Renal pelvis (tissue), 12 donors: ENCODE data around the gene PCDHGA11. TPM values are rescaled to one million over a fixed set of nuclear protein-coding genes. Genes with fewer than 3 reads are reported as not detected.
"Not testable (repeated sequence)": the region's sequence is repeated elsewhere in the genome, so short reads cannot be mapped to it uniquely, and the experiment has no call there.

Experiments used
- DNase-seq: peaks from one replicate; pipeline ENCODE4 v3.0.0-alpha.2; 2013
- long read RNA-seq, 16 experiments: transcript quantifications; one replicate each; lab custom pipeline, GENCODE V29; 2026
- polyA plus RNA-seq, 3 donors: library from polyadenylated mRNA; unstranded; fragments of 120-200 nt; gene quantifications; one replicate each; pipeline ENCODE4 v1.2.1, GENCODE V29; 2013; ENCODE audit not compliant: insufficient read length in 3 of 3

The PCDHGA11 gene
- polyA plus RNA-seq: 1 to 10 TPM; 3.8 to 6.3 (median 4.9) TPM
- long read RNA-seq, donor 1: 0 reads
- long read RNA-seq, donor 2, partial matches to known transcripts: 0 of 4 reads
- long read RNA-seq, donor 2, other reads (novel, unspliced or antisense): 0 of 4 reads
- long read RNA-seq, donor 3: 0 reads
- long read RNA-seq, donor 4, full-length matches to known transcripts: 4 of 4 reads
- long read RNA-seq, donor 4, partial matches to known transcripts: 0 of 4 reads
- long read RNA-seq, donor 4, other reads (novel, unspliced or antisense): 0 of 4 reads
- long read RNA-seq, donor 5, full-length matches to known transcripts: 2 of 2 reads
- long read RNA-seq, donor 5, partial matches to known transcripts: 0 of 2 reads
- long read RNA-seq, donor 5, other reads (novel, unspliced or antisense): 0 of 2 reads
- long read RNA-seq, donor 6, partial matches to known transcripts: 0 of 2 reads
- long read RNA-seq, donor 6, other reads (novel, unspliced or antisense): 0 of 2 reads
- long read RNA-seq, donor 7, full-length matches to known transcripts: 3 of 3 reads
- long read RNA-seq, donor 7, partial matches to known transcripts: 0 of 3 reads
- long read RNA-seq, donor 7, other reads (novel, unspliced or antisense): 0 of 3 reads
- long read RNA-seq, donor 8, full-length matches to known transcripts: 2 of 2 reads
- long read RNA-seq, donor 8, partial matches to known transcripts: 0 of 2 reads
- long read RNA-seq, donor 8, other reads (novel, unspliced or antisense): 0 of 2 reads
- long read RNA-seq, donor 9, partial matches to known transcripts: 0 of 4 reads
- long read RNA-seq, donor 9, other reads (novel, unspliced or antisense): 0 of 4 reads
- long read RNA-seq, donor 10, partial matches to known transcripts: 0 of 3 reads
- long read RNA-seq, donor 10, other reads (novel, unspliced or antisense): 0 of 3 reads
- long read RNA-seq, donor 11, full-length matches to known transcripts: 3 of 3 reads
- long read RNA-seq, donor 11, partial matches to known transcripts: 0 of 3 reads
- long read RNA-seq, donor 11, other reads (novel, unspliced or antisense): 0 of 3 reads
- long read RNA-seq, donor 12, partial matches to known transcripts: 0 of 3 reads
- long read RNA-seq, donor 12, other reads (novel, unspliced or antisense): 0 of 3 reads
- long read RNA-seq, donor 13, partial matches to known transcripts: 0 of 2 reads
- long read RNA-seq, donor 13, other reads (novel, unspliced or antisense): 0 of 2 reads
- long read RNA-seq, donor 14, full-length matches to known transcripts: 10 of 10 reads
- long read RNA-seq, donor 14, partial matches to known transcripts: 0 of 10 reads
- long read RNA-seq, donor 14, other reads (novel, unspliced or antisense): 0 of 10 reads
- long read RNA-seq, donor 15, partial matches to known transcripts: 0 of 3 reads
- long read RNA-seq, donor 15, other reads (novel, unspliced or antisense): 0 of 3 reads
- long read RNA-seq, donor 16, partial matches to known transcripts: 0 of 2 reads
- long read RNA-seq, donor 16, other reads (novel, unspliced or antisense): 0 of 2 reads

DNA sequence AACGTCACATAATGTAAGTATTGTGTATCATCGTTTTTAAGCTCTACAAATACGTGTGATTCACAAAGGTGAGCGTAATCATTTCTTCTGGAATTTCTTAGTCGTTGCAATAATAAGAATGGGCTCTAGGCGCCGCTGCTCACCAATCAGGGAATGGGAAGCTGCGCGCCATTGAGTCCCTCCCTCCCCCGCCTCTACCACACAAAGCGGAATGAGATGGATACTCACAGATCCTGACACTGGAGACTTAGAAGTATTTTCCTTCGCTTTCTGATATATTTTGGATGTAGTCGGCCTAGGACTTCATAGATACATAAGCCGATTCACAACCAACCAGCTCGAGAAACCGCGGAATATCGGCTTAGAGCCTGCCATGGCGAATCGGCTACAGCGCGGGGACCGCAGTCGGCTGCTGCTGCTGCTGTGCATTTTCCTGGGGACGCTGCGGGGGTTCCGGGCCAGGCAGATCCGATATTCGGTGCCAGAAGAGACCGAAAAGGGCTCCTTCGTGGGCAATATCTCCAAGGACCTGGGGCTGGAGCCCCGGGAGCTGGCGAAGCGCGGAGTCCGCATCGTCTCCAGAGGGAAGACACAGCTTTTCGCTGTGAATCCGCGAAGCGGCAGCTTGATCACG lies at the start of gene PCDHGA11:
Gene PCDHGA11, plus strand, starts transcription at position 197 of the 634 bp plus-strand sequence. Its CDS starts 177 bp downstream, at position 374.
- DNase-seq: peak; percentile 29

DNA sequence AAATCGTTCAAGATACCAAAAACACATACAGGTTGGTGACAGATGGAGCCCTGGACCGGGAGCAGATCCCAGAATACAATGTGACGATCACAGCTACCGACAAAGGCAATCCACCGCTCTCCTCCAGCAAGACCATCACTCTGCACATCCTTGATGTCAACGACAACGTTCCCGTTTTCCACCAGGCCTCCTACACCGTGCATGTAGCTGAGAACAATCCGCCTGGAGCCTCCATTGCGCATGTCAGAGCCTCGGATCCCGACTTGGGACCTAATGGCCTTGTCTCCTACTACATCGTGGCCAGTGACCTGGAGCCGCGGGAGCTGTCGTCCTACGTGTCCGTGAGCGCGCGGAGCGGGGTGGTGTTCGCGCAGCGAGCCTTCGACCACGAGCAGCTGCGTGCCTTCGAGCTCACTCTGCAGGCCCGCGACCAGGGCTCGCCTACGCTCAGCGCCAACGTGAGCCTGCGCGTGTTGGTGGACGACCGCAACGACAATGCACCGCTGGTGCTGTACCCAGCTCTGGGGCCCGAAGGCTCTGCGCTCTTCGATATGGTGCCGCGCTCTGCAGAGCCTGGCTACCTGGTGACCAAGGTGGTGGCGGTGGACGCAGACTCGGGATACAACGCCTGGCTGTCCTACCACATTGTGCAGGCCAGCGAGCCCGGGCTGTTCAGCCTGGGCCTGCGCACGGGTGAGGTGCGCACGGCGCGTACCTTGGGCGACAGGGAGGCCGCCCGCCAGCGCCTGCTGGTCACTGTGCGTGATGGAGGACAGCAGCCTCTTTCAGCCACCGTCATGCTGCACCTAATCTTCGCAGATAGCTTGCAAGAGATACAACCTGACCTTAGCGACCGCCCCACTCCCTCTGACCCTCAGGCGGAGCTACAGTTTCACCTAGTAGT lies 49.0 kb upstream of the PCDHGA11 start:
- DNase-seq: no peak

DNA sequence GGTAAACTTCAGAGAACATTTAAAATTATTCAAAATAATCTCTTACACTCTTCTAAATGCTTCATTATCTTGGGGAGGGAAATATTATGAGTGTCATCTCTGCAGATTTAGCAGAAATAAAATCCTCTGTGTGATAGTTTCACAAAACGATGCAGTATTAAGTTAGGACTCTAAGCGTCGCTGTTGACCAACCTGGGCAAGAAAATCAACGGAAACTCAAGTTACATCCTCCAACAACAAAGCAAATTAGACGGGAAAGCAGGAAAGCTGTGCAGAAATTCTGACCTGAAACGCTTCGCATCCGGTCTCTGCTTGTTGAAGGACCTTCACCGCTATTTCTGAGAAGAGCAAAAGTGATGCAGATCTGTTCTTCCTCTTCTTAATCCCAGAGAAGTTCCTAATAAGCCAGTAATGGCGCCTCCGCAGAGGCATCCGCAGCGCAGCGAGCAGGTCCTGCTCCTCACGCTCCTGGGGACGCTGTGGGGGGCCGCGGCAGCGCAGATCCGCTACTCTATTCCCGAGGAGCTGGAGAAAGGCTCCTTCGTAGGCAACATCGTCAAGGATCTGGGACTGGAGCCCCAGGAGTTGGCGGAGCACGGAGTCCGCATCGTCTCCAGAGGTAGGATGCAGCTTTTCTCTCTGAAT lies 47.1 kb upstream of the PCDHGA11 start, which contains the start of gene PCDHGA6:
Gene PCDHGA6, plus strand, starts transcription at position 219 of the 645 bp plus-strand sequence. Its CDS starts 193 bp downstream, at position 412.
- no peak for DNase-seq

DNA sequence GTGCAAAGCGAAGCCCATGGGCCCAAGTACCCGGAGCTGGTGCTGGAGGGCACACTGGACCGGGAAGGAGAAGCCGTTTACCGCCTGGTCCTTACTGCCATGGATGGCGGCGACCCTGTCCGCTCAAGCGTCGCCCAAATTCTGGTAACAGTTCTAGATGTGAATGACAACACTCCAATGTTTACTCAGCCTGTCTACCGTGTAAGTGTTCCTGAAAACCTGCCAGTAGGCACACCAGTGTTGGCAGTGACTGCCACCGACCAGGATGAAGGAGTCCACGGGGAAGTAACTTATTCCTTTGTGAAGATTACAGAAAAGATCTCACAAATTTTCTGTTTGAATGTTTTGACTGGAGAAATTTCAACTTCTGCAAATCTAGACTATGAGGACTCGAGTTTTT lies 46.2 kb upstream of the PCDHGA11 start:
- no peak for DNase-seq

DNA sequence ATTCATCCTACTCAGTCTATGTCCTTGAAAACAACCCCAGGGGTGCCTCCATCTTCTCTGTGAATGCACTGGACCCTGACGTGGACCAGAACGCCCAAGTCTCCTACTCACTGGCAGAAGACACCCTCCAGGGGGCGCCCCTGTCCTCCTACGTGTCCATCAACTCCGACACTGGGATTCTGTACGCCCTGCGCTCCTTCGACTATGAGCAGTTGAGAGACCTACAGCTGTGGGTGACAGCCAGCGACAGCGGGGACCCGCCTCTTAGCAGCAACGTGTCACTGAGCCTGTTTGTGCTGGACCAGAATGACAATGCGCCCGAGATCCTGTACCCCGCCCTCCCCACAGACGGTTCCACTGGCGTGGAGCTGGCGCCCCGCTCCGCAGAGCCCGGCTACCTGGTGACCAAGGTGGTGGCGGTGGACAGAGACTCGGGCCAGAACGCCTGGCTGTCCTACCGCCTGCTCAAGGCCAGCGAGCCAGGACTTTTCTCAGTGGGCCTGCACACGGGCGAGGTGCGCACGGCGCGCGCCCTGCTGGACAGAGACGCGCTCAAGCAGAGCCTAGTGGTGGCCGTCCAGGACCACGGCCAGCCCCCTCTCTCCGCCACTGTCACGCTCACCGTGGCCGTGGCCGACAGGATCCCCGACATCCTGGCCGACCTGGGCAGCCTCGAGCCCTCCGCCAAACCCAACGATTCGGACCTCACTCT lies 45.3 kb upstream of the PCDHGA11 start:
- not testable (repeated sequence) for DNase-seq

DNA sequence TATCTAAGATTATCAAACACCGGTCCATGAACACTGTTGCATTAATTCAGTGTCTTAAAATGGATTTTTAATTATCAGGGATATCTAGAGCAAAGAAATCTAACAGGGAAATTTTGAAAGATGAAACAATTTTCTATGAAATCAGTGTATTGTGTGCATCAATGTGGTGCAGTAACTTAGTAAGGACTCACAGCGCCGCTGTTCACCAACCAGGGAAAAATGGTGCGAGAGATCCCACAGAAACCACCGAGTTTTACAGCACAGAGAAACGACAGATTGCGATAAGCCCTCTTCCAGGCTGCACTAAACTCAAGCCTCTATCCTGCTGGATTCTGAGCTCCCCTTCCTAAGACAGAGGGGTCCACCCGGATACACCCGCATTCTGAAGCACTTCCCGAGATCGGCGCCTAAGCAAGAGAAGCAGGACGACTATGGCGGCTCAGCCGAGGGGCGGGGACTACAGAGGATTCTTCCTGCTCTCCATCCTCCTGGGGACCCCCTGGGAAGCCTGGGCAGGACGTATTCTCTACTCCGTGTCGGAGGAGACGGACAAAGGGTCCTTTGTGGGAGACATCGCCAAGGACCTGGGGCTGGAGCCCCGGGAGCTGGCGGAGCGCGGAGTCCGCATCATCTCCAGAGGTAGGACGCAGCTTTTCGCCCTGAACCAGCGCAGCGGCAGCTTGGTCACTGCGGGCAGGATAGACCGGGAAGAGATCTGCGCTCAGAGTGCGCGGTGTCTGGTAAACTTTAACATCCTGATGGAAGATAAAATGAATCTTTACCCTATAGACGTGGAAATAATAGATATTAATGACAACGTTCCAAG lies 38.2 kb upstream of the PCDHGA11 start, which contains the start of gene PCDHGA7:
Gene PCDHGA7, plus strand, starts transcription at position 274 of the 826 bp plus-strand sequence. Its CDS starts 158 bp downstream, at position 432.
- DNase-seq: no peak

DNA sequence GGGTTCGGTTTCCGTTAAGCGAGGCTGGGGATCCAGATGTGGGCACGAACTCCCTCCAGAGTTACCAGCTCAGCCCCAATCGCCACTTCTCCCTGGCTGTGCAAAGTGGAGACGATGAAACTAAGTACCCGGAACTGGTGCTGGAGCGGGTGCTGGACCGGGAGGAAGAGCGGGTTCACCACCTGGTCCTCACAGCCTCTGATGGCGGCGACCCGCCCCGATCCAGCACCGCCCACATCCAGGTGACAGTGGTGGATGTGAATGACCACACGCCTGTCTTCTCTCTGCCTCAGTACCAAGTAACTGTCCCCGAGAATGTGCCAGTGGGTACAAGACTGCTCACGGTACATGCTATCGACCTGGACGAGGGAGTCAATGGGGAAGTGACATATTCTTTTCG lies 37.5 kb upstream of the PCDHGA11 start:
- no peak for DNase-seq

DNA sequence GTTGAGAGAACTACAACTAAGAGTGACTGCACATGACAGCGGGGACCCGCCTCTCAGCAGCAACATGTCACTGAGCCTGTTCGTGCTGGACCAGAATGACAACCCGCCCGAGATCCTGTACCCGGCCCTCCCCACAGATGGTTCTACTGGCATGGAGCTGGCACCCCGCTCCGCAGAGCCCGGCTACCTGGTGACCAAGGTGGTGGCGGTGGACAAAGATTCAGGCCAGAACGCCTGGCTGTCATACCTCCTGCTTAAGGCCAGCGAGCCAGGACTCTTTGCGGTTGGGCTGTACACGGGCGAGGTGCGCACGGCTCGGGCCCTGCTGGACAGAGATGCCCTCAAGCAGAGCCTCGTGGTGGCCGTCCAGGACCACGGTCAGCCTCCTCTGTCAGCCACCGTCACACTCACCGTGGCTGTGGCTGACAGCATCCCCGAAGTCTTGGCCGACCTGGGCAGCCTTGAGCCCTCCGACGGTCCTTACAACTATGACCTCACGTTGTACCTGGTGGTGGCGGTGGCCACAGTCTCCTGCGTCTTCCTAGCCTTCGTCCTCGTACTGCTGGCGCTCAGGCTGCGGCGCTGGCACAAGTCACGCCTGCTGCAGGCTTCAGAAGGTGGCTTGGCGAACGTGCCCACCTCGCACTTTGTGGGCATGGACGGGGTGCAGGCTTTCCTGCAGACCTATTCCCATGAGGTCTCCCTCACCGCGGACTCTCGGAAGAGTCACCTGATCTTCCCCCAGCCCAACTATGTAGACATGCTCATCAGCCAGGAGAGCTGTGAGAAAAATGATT lies 36.2 kb upstream of the PCDHGA11 start:
- no peak for DNase-seq

DNA sequence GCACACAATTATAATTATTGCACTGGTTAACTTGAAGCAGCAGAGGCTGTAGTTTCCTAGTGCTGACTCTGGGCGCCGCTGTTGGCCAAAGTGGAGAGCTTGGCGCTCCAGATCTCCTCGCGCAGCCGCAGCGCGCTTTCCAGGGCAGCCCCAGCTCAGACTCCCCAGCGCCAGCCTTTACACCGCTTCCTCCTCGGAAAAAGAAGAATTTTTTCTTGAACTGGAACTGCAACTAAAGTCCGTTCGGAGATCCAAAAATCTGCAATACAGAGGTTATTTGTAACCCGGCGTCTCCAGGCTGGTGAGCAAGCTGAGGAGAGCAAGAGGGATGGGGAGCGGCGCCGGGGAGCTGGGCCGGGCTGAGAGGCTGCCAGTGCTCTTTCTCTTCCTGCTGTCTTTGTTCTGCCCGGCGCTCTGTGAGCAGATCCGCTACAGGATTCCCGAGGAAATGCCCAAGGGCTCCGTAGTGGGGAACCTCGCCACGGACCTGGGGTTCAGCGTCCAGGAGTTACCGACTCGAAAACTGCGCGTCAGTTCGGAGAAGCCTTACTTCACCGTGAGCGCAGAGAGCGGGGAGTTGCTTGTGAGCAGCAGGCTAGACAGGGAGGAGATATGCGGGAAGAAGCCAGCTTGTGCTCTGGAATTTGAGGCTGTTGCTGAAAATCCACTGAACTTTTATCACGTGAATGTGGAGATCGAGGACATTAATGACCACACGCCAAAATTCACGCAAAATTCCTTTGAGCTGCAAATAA lies 33.1 kb upstream of the PCDHGA11 start, which contains the start of gene PCDHGB4:
Gene PCDHGB4, plus strand, starts transcription at position 142 of the 755 bp plus-strand sequence. Its CDS starts 187 bp downstream, at position 329.
- not testable (repeated sequence) for DNase-seq

DNA sequence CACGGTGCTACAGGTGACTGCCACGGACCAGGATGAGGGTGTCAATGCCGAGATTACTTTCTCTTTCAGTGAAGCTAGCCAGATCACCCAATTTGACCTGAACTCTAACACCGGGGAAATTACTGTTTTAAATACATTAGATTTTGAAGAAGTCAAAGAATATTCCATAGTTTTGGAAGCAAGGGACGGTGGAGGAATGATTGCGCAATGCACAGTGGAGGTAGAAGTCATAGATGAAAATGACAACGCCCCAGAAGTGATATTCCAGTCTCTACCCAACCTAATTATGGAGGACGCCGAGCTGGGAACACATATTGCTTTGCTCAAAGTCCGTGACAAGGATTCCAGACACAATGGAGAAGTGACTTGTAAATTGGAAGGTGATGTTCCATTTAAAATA lies 32.2 kb upstream of the PCDHGA11 start:
- DNase-seq: no peak

DNA sequence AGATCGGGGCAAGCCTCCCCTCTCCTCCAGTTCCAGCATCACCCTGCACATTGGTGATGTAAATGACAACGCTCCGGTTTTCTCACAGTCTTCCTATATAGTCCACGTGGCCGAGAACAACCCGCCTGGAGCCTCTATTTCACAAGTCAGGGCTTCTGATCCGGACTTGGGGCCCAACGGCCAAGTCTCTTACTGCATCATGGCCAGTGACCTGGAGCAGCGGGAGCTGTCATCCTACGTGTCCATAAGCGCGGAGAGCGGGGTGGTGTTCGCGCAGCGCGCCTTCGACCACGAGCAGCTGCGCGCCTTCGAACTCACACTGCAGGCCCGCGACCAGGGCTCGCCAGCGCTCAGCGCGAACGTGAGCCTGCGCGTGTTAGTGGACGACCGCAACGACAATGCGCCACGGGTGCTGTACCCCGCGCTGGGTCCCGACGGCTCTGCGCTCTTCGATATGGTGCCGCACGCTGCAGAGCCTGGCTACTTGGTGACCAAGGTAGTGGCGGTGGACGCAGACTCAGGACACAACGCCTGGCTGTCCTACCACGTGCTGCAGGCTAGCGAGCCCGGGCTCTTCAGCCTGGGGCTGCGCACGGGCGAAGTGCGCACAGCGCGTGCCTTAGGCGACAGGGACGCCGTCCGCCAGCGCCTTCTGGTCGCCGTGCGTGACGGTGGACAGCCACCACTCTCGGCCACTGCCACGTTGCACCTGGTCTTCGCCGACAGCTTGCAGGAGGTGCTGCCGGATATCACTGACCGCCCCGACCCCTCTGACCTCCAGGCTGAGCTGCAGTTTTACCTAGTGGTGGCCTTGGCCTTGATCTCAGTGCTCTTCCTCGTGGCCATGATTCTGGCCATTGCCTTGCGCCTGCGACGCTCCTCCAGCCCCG lies 31.5 kb upstream of the PCDHGA11 start:
- DNase-seq: no peak

DNA sequence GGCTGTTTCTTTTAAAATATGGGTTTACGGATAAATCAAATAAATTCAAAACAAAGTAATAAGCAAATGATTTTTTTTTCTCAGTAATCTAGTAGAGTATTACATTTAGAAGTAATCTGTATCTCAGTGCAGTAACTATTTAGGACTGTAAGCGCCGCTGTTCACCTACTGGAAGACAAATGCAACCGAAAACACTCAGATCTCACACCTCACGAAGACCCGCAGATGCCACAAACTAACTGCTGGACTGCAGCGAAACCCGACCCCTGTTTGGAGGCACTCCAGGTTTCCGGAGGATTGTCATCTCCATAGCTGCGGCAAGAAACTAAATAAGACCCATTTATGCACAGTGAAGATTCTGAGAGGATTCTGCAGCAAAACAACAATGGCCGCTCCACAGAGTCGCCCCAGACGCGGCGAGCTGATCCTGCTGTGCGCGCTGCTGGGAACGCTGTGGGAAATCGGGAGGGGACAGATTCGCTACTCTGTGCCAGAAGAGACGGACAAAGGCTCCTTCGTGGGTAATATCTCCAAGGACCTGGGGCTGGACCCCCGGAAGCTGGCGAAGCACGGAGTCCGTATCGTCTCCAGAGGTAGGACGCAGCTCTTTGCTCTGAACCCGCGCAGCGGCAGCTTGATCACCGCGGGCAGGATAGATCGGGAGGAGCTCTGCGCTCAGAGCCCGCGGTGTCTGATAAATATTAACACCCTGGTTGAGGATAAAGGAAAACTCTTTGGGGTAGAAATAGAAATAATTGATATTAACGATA lies 28.2 kb upstream of the PCDHGA11 start, which contains the start of gene PCDHGA8:
Gene PCDHGA8, plus strand, starts transcription at position 205 of the 770 bp plus-strand sequence. Its CDS starts 181 bp downstream, at position 386.
- no peak for DNase-seq

DNA sequence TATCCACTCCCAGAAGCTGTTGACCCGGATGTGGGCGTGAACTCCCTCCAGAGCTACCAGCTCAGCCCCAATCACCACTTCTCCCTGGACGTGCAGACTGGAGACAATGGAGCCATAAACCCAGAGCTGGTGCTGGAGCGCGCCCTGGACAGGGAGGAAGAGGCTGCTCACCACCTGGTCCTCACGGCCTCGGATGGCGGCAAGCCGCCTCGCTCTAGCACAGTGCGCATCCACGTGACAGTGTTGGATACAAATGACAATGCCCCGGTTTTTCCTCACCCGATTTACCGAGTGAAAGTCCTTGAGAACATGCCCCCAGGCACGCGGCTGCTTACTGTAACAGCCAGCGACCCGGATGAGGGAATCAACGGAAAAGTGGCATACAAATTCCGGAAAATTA lies 27.6 kb upstream of the PCDHGA11 start:
- DNase-seq: no peak
